Astrocyte (in vitro differentiated cells and primary cell): ENCODE measurements around the gene AGXT2. TPM values are rescaled to one million over a fixed set of nuclear protein-coding genes. Genes with fewer than 3 reads are reported as not detected.

Experiments
- DNase-seq: peaks from one replicate; pipeline ENCODE4 v3.0.0-alpha.2; 2010; ENCODE audit warnings: low read depth
- FAIRE-seq: peaks from 2 replicates; lab custom pipeline; 2011; peaks lifted over from hg19 to GRCh38; lab: Jason Lieb, UNC
- H2AFZ ChIP-seq: 2 replicates; pipeline ENCODE4 v1.6.0; 2012; ENCODE audit warnings: low read depth, low read length, inconsistent platforms
- H3K27ac ChIP-seq: 2 replicates; pipeline ENCODE4 v1.5.1; 2011; ENCODE audit warnings: low read depth, low read length, inconsistent platforms
- H3K27me3 ChIP-seq: 2 replicates; pipeline ENCODE4 v1.6.0; 2011; ENCODE audit warnings: low read length, inconsistent platforms; ENCODE audit not compliant: insufficient read depth
- H3K36me3 ChIP-seq: 2 replicates; pipeline ENCODE4 v1.5.1; 2011; ENCODE audit warnings: low read length, inconsistent platforms; ENCODE audit not compliant: insufficient read depth
- H3K4me1 ChIP-seq: 2 replicates; pipeline ENCODE4 v1.5.1; 2011; ENCODE audit warnings: low read length, inconsistent platforms; ENCODE audit not compliant: insufficient read depth
- H3K4me2 ChIP-seq: 2 replicates; pipeline ENCODE4 v1.6.0; 2012; ENCODE audit warnings: low read length, inconsistent platforms
- H3K4me3 ChIP-seq: 2 replicates; pipeline ENCODE4 v1.5.1; 2011; ENCODE audit warnings: low read depth, mild to moderate bottlenecking, low read length, inconsistent platforms; ENCODE audit not compliant: insufficient read depth
- H3K79me2 ChIP-seq: 2 replicates; pipeline ENCODE4 v1.6.0; 2012; ENCODE audit warnings: mild to moderate bottlenecking, low read length, inconsistent platforms; ENCODE audit not compliant: insufficient read depth
- H3K9ac ChIP-seq: 2 replicates; pipeline ENCODE4 v1.6.0; 2012; ENCODE audit warnings: mild to moderate bottlenecking, low read length, inconsistent platforms
- H3K9me3 ChIP-seq: 2 replicates; pipeline ENCODE4 v1.5.1; 2012; ENCODE audit warnings: low read depth, mild to moderate bottlenecking, low read length, inconsistent platforms; ENCODE audit not compliant: insufficient read depth
- H4K20me1 ChIP-seq: 2 replicates; pipeline ENCODE4 v1.6.0; 2012; ENCODE audit warnings: low read length, inconsistent platforms; ENCODE audit not compliant: insufficient read depth
- H3K27ac Mint-ChIP-seq: one replicate; pipeline ENCODE4 v1.8.0; 2021; ENCODE audit warnings: mild to moderate bottlenecking, mixed read lengths; ENCODE audit not compliant: unreplicated experiment
- H3K27me3 Mint-ChIP-seq: one replicate; pipeline ENCODE4 v1.8.0; 2021; ENCODE audit warnings: low read depth, mixed read lengths; ENCODE audit not compliant: unreplicated experiment
- H3K36me3 Mint-ChIP-seq: one replicate; pipeline ENCODE4 v1.8.0; 2021; ENCODE audit warnings: low read depth, mixed read lengths; ENCODE audit not compliant: unreplicated experiment
- H3K4me1 Mint-ChIP-seq: one replicate; pipeline ENCODE4 v1.8.0; 2021; ENCODE audit warnings: low read depth, mixed read lengths; ENCODE audit not compliant: unreplicated experiment
- H3K4me3 Mint-ChIP-seq: one replicate; pipeline ENCODE4 v1.8.0; 2021; ENCODE audit warnings: mild to moderate bottlenecking, moderate library complexity, mixed read lengths; ENCODE audit not compliant: unreplicated experiment
- H3K9me3 Mint-ChIP-seq: one replicate; pipeline ENCODE4 v1.8.0; 2021; ENCODE audit warnings: mild to moderate bottlenecking, mixed read lengths; ENCODE audit not compliant: unreplicated experiment
- EZH2 ChIP-seq: IDR thresholded peaks from 2 replicates; pipeline ENCODE4 v1.6.1; 2012; ENCODE audit warnings: mild to moderate bottlenecking, low read length, inconsistent platforms; ENCODE audit not compliant: insufficient read depth
- total RNA-seq: library from RNA; stranded (reverse); gene quantifications from 2 replicates; pipeline ENCODE4 v1.2.1, GENCODE V29; 2021
- TF ChIP-seq, protein P1 (sequence below): IDR thresholded peaks from 2 replicates; pipeline ENCODE4 v1.5.1; 2011; ENCODE audit warnings: low read depth, mild to moderate bottlenecking, inconsistent platforms, low read length, moderate library complexity; ENCODE audit not compliant: insufficient read depth

AGXT2 gene
- total RNA-seq, 1 donor from 2014 or later: not detected

DNA sequence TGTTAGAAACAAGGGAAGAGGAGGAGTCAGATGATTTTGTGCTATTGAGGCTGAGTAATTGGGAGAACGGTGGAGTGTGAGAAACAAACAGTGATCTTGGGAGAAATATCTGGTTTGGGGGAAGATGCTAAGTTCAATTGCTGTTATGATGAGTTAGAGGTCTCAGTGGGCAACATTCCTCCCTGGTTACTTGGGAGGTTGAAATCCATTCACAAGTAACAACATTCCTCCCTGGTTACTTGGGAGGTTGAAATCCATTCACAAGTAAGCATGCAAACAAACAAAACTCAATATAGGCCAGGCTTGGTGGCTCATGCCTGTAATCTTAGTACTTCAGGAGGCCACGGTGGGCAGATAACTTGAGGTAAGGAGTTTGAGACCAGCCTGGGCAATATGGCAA, 38.7 kb downstream of the AGXT2 start:
- FAIRE-seq: no peak
- no peaks in the 10 kb centered on the region for H3K79me2 ChIP-seq
- H3K4me2 ChIP-seq: no peak overlapping the region
- H3K4me3 ChIP-seq: no peak overlapping the region
- Mint-ChIP-seq H3K27me3 (peaks cover 7% of the 10 kb centered on the region), H3K4me1 (no peaks in the 10 kb centered on the region), H3K9me3 (peaks cover 3% of the 10 kb centered on the region), H3K4me3 (no peak overlapping the region), H3K36me3 (no peaks in the 10 kb centered on the region), H3K27ac (no peak overlapping the region)
- TF ChIP-seq, protein P1, sequence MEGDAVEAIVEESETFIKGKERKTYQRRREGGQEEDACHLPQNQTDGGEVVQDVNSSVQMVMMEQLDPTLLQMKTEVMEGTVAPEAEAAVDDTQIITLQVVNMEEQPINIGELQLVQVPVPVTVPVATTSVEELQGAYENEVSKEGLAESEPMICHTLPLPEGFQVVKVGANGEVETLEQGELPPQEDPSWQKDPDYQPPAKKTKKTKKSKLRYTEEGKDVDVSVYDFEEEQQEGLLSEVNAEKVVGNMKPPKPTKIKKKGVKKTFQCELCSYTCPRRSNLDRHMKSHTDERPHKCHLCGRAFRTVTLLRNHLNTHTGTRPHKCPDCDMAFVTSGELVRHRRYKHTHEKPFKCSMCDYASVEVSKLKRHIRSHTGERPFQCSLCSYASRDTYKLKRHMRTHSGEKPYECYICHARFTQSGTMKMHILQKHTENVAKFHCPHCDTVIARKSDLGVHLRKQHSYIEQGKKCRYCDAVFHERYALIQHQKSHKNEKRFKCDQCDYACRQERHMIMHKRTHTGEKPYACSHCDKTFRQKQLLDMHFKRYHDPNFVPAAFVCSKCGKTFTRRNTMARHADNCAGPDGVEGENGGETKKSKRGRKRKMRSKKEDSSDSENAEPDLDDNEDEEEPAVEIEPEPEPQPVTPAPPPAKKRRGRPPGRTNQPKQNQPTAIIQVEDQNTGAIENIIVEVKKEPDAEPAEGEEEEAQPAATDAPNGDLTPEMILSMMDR: no peak
- no peak for TF ChIP-seq EZH2
- H3K9me3 ChIP-seq: no peaks in the 10 kb centered on the region
- H3K9ac ChIP-seq: no peak overlapping the region
- no peaks in the 10 kb centered on the region for H4K20me1 ChIP-seq
- DNase-seq: no peak
- H3K27ac ChIP-seq: no peak overlapping the region
- no peak overlapping the region for H2AFZ ChIP-seq
- H3K4me1 ChIP-seq: no peaks in the 10 kb centered on the region
- H3K36me3 ChIP-seq: no peaks in the 10 kb centered on the region
- peaks cover 8% of the 10 kb centered on the region for H3K27me3 ChIP-seq

DNA sequence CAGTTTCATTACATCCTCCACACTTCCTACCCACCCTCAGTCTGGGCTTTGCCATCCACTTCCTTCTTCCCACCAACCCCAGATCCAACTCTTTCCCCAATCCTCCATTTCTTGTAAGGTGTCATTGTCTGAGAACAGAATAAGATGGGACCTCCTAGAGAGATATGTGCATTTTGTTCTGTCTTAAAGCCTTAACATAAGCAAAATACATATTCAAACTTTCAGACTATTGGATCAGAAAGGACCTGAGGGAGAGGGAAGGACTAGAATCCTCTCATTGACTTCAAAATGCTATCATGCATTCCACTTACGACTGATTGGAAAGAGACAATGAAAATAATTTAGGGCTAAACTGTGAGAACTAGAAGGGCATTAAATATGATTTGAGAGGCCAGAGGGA, 43.0 kb downstream of the AGXT2 start:
- Mint-ChIP-seq H3K36me3 (no peaks in the 10 kb centered on the region), H3K9me3 (peaks cover 3% of the 10 kb centered on the region), H3K4me3 (no peak overlapping the region), H3K27ac (no peak overlapping the region), H3K4me1 (no peaks in the 10 kb centered on the region), H3K27me3 (peaks cover 16% of the 10 kb centered on the region)
- no peak overlapping the region for H3K4me2 ChIP-seq
- no peaks in the 10 kb centered on the region for H3K4me1 ChIP-seq
- H2AFZ ChIP-seq: no peak overlapping the region
- DNase-seq: no peak
- no peak overlapping the region for H3K9ac ChIP-seq
- H3K27me3 ChIP-seq: peaks cover 15% of the 10 kb centered on the region
- H4K20me1 ChIP-seq: no peaks in the 10 kb centered on the region
- H3K79me2 ChIP-seq: no peaks in the 10 kb centered on the region
- no peak for FAIRE-seq
- H3K36me3 ChIP-seq: no peaks in the 10 kb centered on the region
- no peak overlapping the region for H3K4me3 ChIP-seq
- no peak overlapping the region for H3K27ac ChIP-seq
- TF ChIP-seq, protein P1: no peak
- TF ChIP-seq EZH2: no peak
- H3K9me3 ChIP-seq: no peaks in the 10 kb centered on the region

DNA sequence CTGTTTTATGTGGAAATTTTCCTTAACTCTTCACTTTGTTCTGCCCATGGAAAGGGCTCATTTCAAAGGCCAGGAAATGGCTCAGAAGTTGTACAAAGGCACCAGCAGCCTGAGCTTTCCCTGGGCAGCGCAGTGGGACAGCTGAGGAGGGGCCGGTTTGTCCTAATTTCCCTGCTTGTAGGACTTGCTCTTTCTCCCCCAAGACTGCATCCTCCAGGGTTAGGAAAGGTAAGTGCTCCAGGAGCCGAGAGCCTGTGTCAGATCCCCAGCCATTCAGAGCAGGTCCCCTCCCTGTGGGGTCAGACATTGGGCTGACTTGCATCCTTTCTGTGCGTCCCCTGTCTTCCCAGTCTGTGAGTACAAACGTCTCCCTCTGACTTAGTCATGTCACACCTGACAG, 43.5 kb downstream of the AGXT2 start:
- FAIRE-seq: no peak
- Histone ChIP-seq H3K4me2 (no peak overlapping the region), H3K9me3 (no peaks in the 10 kb centered on the region), H3K27ac (no peak overlapping the region), H3K79me2 (no peaks in the 10 kb centered on the region), H4K20me1 (no peaks in the 10 kb centered on the region), H3K27me3 (peaks cover 15% of the 10 kb centered on the region), H3K4me3 (no peak overlapping the region), H3K36me3 (no peaks in the 10 kb centered on the region), H3K4me1 (no peaks in the 10 kb centered on the region), H3K9ac (no peak overlapping the region), H2AFZ (no peak overlapping the region)
- no peak overlapping the region for H3K27ac Mint-ChIP-seq
- H3K9me3 Mint-ChIP-seq: peaks cover 3% of the 10 kb centered on the region
- H3K36me3 Mint-ChIP-seq: no peaks in the 10 kb centered on the region
- no peak for DNase-seq
- no peaks in the 10 kb centered on the region for H3K4me1 Mint-ChIP-seq
- no peak overlapping the region for H3K4me3 Mint-ChIP-seq
- H3K27me3 Mint-ChIP-seq: peaks cover 16% of the 10 kb centered on the region
- TF ChIP-seq, protein P1: no peak
- no peak for TF ChIP-seq EZH2
